Measurements from ENCODE around the gene EDDM3A. TPM values are rescaled to one million over a fixed set of nuclear protein-coding genes. Genes with fewer than 3 reads are reported as not detected.
"Not testable (repeated sequence)": the region's sequence is repeated elsewhere in the genome, so short reads cannot be mapped to it uniquely, and the experiment has no call there.

EDDM3A gene
- polyA plus RNA-seq, 1 experiment: not detected

DNA sequence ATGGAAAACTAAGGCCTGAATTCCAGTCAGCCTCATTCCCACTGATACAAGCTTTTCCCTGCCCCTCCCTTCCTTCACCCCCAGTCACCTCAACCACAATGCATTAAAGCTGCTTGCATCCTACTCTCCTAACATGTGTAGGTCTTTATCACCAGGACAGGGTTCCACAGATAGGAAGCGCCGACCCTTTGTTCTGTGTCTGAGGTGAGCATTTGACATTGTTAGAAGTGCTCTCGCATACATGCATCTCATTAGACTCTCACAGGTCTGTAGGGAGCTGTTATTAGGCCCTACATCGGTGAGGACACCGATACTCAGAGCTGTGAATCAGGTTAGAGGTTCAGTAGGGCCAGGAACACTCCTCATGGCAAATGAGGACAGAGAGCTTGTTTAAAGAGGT, 13.2 kb upstream of the EDDM3A start:
- Histone ChIP-seq H3K9me3 (ENCODE audit: control insufficient read depth, insufficient read depth, low read length) (no peaks in the 10 kb centered on the region), H3K27ac (ENCODE audit: low read depth, low read length) (no peak overlapping the region), H3K4me3 (ENCODE audit: low read depth, low read length) (no peak overlapping the region), H3K27me3 (ENCODE audit: control insufficient read depth, insufficient read depth, low read length) (no peaks in the 10 kb centered on the region)
- DNase-seq (ENCODE audit: low read depth, low spot score): no peak
- ChIA-PET CTCF (no interaction called here), POLR2A (no interaction called here)
- TF ChIP-seq, protein P1, sequence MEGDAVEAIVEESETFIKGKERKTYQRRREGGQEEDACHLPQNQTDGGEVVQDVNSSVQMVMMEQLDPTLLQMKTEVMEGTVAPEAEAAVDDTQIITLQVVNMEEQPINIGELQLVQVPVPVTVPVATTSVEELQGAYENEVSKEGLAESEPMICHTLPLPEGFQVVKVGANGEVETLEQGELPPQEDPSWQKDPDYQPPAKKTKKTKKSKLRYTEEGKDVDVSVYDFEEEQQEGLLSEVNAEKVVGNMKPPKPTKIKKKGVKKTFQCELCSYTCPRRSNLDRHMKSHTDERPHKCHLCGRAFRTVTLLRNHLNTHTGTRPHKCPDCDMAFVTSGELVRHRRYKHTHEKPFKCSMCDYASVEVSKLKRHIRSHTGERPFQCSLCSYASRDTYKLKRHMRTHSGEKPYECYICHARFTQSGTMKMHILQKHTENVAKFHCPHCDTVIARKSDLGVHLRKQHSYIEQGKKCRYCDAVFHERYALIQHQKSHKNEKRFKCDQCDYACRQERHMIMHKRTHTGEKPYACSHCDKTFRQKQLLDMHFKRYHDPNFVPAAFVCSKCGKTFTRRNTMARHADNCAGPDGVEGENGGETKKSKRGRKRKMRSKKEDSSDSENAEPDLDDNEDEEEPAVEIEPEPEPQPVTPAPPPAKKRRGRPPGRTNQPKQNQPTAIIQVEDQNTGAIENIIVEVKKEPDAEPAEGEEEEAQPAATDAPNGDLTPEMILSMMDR (IDR thresholded peaks at IDR 0.05; ENCODE audit: low read depth, low read length): no peak

DNA sequence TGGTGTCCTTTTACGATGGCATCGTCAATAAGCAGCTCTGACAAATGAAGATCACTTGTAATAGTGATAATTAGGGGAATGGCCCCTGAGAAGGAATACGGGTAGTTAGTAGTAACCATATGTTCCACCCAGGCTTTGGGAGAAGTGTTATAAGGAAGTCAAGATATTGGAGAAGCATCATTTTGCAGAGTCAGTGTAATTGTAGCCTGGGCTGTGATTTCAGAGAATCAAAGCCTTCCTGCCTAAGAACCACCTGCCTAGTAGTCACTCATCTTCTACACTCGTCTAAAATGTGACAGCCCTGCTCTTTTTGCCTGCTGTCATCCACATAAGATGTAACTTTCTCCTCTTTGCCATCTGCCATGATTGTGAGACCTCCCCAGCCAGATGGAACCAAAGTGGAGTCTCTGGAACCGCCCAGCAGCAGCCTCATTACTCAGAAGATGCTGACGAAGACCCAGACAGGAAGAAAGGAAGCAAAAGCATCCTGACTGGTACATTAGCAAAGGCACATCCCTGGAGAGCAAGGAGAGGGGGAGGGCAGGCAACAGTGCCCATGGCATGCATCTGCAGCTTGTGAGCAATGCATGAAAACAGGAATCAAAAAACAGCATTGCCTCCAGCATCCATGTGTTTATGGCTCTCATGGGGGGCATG, 12.6 kb upstream of the EDDM3A start:
- CTCF ChIA-PET: no interaction called here
- no peaks in the 10 kb centered on the region for H3K9me3 ChIP-seq (ENCODE audit: control insufficient read depth, insufficient read depth, low read length)
- POLR2A ChIA-PET: no interaction called here

DNA sequence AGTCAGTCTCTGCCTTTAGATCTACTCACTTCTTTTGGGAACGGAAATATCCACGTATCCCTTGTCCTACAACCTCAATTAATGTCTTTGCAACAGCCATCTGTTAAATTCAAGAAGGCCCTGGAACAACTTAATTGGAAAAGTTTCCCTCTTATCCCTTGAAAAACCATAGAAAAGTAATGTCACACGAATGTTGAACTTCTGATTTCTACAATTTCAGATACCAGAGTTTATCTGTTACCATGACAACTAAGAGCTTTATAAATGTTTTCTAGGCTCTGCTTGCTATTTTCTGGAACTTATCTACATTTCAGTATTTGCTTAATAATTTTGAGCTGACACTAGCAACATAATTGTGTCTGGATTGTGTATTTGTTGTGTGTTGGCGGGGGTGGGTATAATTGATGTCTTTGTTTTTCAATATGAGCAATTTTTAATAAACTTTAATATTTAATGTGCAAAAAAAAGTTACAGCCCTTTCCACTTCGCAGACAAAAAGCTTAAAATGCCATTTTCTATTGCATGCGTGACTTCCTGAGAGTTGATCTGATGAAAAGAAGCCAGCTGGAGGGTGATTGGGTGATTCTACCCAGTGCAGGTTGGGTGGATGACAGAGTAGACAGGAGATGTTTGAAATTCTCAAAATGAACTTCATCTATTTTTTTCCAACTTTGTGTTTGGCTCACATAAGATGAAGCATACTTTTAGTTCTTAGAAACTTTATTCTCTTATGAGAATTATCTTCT, 11.8 kb upstream of the EDDM3A start:
- POLR2A ChIA-PET: no interaction called here
- CTCF ChIA-PET: no interaction called here
- H3K27me3 ChIP-seq (ENCODE audit: control insufficient read depth, insufficient read depth, low read length): no peaks in the 10 kb centered on the region
- no peaks in the 10 kb centered on the region for H3K9me3 ChIP-seq (ENCODE audit: control insufficient read depth, insufficient read depth, low read length)
- no peak overlapping the region for H3K27ac ChIP-seq (ENCODE audit: low read depth, low read length)
- no peak overlapping the region for H3K4me3 ChIP-seq (ENCODE audit: low read depth, low read length)
- DNase-seq (ENCODE audit: low read depth, low spot score): no peak
- TF ChIP-seq, protein P1 (IDR thresholded peaks at IDR 0.05; ENCODE audit: low read depth, low read length): no peak

More for the DNA sequence above, 12.6 kb upstream of the EDDM3A start:
- no peaks in the 10 kb centered on the region for H3K27me3 ChIP-seq (ENCODE audit: control insufficient read depth, insufficient read depth, low read length)
- H3K27ac ChIP-seq (ENCODE audit: low read depth, low read length): no peak overlapping the region
- H3K4me3 ChIP-seq (ENCODE audit: low read depth, low read length): no peak overlapping the region
- no peak for DNase-seq (ENCODE audit: low read depth, low spot score)
- TF ChIP-seq, protein P1 (IDR thresholded peaks at IDR 0.05; ENCODE audit: low read depth, low read length): no peak

DNA sequence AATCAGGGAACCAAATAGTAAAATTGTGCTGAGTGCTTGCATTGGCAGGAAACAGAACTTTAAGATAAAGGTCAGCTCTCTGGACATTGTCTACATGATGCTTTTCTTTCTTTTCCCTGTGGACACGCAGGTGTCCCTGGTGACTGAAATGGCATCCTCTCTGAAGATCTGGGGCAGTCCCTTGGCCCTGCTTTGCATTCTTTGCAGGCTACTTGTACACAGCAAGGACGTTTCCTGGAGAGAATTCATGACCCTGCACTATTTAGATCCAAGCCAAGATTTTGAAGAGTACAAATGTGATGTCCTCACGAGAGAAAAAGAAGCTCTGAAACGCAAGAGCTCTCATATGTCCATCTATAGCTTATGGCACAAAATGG, 11.3 kb upstream of the EDDM3A start:
- POLR2A ChIA-PET: no interaction called here
- no peak for DNase-seq (ENCODE audit: low read depth, low spot score)
- TF ChIP-seq, protein P1 (IDR thresholded peaks at IDR 0.05; ENCODE audit: low read depth, low read length): no peak
- Histone ChIP-seq H3K4me3 (ENCODE audit: low read depth, low read length) (no peak overlapping the region), H3K27ac (ENCODE audit: low read depth, low read length) (no peak overlapping the region), H3K9me3 (ENCODE audit: control insufficient read depth, insufficient read depth, low read length) (no peaks in the 10 kb centered on the region), H3K27me3 (ENCODE audit: control insufficient read depth, insufficient read depth, low read length) (no peaks in the 10 kb centered on the region)
- CTCF ChIA-PET: no interaction called here

DNA sequence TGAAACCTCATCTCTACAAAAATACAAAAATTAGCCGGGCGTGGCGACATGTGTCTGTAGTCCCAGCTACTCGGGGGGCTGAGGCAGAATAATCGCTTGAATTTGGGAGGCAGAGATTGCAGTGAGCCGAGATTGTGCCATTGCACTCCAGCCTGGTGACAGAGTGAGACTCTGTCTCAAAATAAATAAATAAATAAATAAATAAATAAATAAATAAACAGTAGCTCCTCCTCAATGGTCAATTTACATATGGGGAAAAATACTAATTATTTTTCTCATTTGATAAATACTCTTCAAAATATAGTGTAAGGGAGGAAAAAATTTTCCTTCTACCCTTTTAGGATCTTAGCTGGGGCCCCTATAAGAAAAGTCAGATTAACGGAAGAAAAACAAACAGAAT, 7.4 kb upstream of the EDDM3A start:
- H3K9me3 ChIP-seq (ENCODE audit: control insufficient read depth, insufficient read depth, low read length); H3K4me3 ChIP-seq (ENCODE audit: low read depth, low read length); POLR2A ChIA-PET; DNase-seq (ENCODE audit: low read depth, low spot score); H3K27me3 ChIP-seq (ENCODE audit: control insufficient read depth, insufficient read depth, low read length); H3K27ac ChIP-seq (ENCODE audit: low read depth, low read length); CTCF ChIA-PET: not testable (repeated sequence)

Data from AG04450 (cell line).